ENCODE results near the gene TMEM108.

DNA sequence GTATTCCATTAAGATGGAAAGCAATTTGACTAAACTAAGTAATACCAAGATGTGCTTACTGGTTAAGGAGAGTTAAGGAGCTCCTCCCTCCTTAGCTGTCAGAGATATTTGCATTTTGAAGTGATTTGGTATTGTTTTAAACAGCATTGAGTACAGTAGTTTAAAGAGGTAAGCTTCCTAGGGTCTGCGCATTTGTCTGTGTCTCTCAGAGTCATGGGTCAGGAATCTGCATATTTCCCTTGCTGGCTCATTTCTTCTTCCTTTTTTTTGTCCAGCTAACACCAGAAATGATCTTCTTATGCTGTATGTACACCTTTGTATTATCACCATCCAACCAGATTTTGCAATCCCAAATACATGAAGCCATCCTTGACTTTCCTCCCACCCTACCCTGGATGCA, 198.7 kb downstream of the TMEM108 start:
- TF ChIP-seq, protein P1, sequence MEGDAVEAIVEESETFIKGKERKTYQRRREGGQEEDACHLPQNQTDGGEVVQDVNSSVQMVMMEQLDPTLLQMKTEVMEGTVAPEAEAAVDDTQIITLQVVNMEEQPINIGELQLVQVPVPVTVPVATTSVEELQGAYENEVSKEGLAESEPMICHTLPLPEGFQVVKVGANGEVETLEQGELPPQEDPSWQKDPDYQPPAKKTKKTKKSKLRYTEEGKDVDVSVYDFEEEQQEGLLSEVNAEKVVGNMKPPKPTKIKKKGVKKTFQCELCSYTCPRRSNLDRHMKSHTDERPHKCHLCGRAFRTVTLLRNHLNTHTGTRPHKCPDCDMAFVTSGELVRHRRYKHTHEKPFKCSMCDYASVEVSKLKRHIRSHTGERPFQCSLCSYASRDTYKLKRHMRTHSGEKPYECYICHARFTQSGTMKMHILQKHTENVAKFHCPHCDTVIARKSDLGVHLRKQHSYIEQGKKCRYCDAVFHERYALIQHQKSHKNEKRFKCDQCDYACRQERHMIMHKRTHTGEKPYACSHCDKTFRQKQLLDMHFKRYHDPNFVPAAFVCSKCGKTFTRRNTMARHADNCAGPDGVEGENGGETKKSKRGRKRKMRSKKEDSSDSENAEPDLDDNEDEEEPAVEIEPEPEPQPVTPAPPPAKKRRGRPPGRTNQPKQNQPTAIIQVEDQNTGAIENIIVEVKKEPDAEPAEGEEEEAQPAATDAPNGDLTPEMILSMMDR (IDR thresholded peaks at IDR 0.05): no peak
- no peak for TF ChIP-seq POLR2A (IDR thresholded peaks at IDR 0.05)

Data from body of pancreas (tissue), 4 donors.